ENCODE data around the gene CD82. TPM values are rescaled to one million over a fixed set of nuclear protein-coding genes. Genes with fewer than 3 reads are reported as not detected.
"Not testable (repeated sequence)": the region's sequence is repeated elsewhere in the genome, so short reads cannot be mapped to it uniquely, and the experiment has no call there.

CD82 gene
- total and polyA plus RNA-seq, 5 experiments from 2014 or later = 21.1 to 29.9 (median 24.1) TPM

DNA sequence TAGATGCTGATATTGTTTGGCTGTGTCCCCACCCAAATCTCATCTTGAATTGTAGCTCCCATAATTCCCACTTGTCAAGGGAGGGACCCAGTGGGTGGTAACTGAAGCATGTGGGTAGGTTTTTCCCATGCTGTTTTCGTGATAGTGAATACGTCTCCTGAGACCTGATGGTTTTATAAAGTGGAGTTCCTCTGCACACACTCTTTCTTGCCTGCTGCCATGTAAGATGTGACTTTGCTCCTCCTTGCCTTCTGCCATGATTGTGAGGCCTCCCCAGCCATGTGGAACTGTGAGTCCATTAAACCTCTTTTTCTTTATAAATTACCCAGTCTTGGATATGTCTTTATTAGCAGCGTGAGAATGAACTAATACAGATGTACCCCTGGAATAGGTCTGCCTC is 95.1 kb downstream of the CD82 start:
- Mint-ChIP-seq H3K4me1 (peaks cover 4 to 14% (median 11%) of the 10 kb centered on the region in 4 donors), H3K9me3 (peaks cover 0 to 15% (median 3%) of the 10 kb centered on the region in 9 donors), H3K27ac (peak overlapping the region in 1 of 10 donors; percentile 27)
- DNase-seq, POLR2A ChIA-PET, ATAC-seq, H3K4me3 Mint-ChIP-seq, H3K36me3 Mint-ChIP-seq, H3K27me3 Mint-ChIP-seq: not testable (repeated sequence)

GRCh38 chr11:44661311-44661717 is 95.9 kb downstream of the CD82 start:
- no peak for DNase-seq
- Mint-ChIP-seq H3K4me3 (no peak overlapping the region), H3K36me3 (peaks cover 0 to 3% (median 0%) of the 10 kb centered on the region in 3 donors), H3K9me3 (peaks cover 0 to 15% (median 3%) of the 10 kb centered on the region in 9 donors), H3K27me3 (peaks cover 0 to 5% (median 3%) of the 10 kb centered on the region in 5 donors), H3K27ac (no peak overlapping the region), H3K4me1 (peaks cover 4 to 14% (median 11%) of the 10 kb centered on the region in 4 donors)
- POLR2A ChIA-PET = no interaction called here
- ATAC-seq = no peak

Other genes starting within 250 kb of the CD82 start
- 1 to 10 TPM; 1.3 to 1.5 TPM for gene TSPAN18, start 161.3 kb downstream of the CD82 start, total RNA-seq
- 1 to 10 TPM in 2 of 3 donors, under 1 TPM in 1; 0.73 to 5.5 (median 4.1) TPM for gene TSPAN18, start 161.3 kb downstream of the CD82 start, polyA plus RNA-seq

Data from naive thymus-derived CD8-positive, alpha-beta T cell (primary cell).